ENCODE results near the gene ICAM1. TPM values are rescaled to one million over a fixed set of nuclear protein-coding genes. Genes with fewer than 3 reads are reported as not detected.

Gene ICAM1
- total RNA-seq, 1 donor from 2014 or later: 155 TPM

- no peak for TF ChIP-seq CTCF (IDR thresholded peaks at IDR 0.05; ENCODE audit: insufficient read depth, low read length, poor library complexity, severe bottlenecking)
- DNase-seq (ENCODE audit: low read depth): no peak
- Histone ChIP-seq H3K36me3 (ENCODE audit: control insufficient read depth, insufficient read depth, low read length) (no peaks in the 10 kb centered on the region), H3K4me3 (ENCODE audit: low read depth, low read length) (peak overlapping the region; percentile 14), H3K27me3 (ENCODE audit: control insufficient read depth, insufficient read depth, low read length) (peaks cover 74% of the 10 kb centered on the region)
Observed at GRCh38 chr19:10289167-10289835, 18.4 kb downstream of the ICAM1 start.

- TF ChIP-seq CTCF (IDR thresholded peaks at IDR 0.05; ENCODE audit: insufficient read depth, low read length, poor library complexity, severe bottlenecking): no peak
- DNase-seq (ENCODE audit: low read depth): no peak
- Histone ChIP-seq H3K27me3 (ENCODE audit: control insufficient read depth, insufficient read depth, low read length) (peaks cover 80% of the 10 kb centered on the region), H3K4me3 (ENCODE audit: low read depth, low read length) (peak within 1 kb of the TSS; percentile 14), H3K36me3 (ENCODE audit: control insufficient read depth, insufficient read depth, low read length) (no peaks in the 10 kb centered on the region)
Observed at GRCh38 chr19:10289836-10290356, 19.0 kb downstream of the ICAM1 start, which contains the start of gene ICAM5. Gene ICAM5 (plus strand): TSS chr19:10289952. CDS start chr19:10290044, 92 bp downstream.

GRCh38 chr19:10290357-10290875 is 19.5 kb downstream of the ICAM1 start:
- no peak for TF ChIP-seq CTCF (IDR thresholded peaks at IDR 0.05; ENCODE audit: insufficient read depth, low read length, poor library complexity, severe bottlenecking)
- Histone ChIP-seq H3K27me3 (ENCODE audit: control insufficient read depth, insufficient read depth, low read length) (peaks cover 86% of the 10 kb centered on the region), H3K4me3 (ENCODE audit: low read depth, low read length) (no peak overlapping the region)

GRCh38 chr19:10290876-10291553 is 20.1 kb downstream of the ICAM1 start:
- H3K27me3 ChIP-seq (ENCODE audit: control insufficient read depth, insufficient read depth, low read length): peaks cover 92% of the 10 kb centered on the region
- no peak for TF ChIP-seq CTCF (IDR thresholded peaks at IDR 0.05; ENCODE audit: insufficient read depth, low read length, poor library complexity, severe bottlenecking)
- no peak for DNase-seq (ENCODE audit: low read depth)
- H3K4me3 ChIP-seq (ENCODE audit: low read depth, low read length): peak overlapping the region; percentile 22
- H3K36me3 ChIP-seq (ENCODE audit: control insufficient read depth, insufficient read depth, low read length): no peaks in the 10 kb centered on the region

More at GRCh38 chr19:10290357-10290875, 19.5 kb downstream of the ICAM1 start:
- no peak for DNase-seq (ENCODE audit: low read depth)
- no peaks in the 10 kb centered on the region for H3K36me3 ChIP-seq (ENCODE audit: control insufficient read depth, insufficient read depth, low read length)

- H3K36me3 ChIP-seq (ENCODE audit: control insufficient read depth, insufficient read depth, low read length): no peaks in the 10 kb centered on the region
- TF ChIP-seq CTCF (IDR thresholded peaks at IDR 0.05; ENCODE audit: insufficient read depth, low read length, poor library complexity, severe bottlenecking): no peak
- H3K27me3 ChIP-seq (ENCODE audit: control insufficient read depth, insufficient read depth, low read length): peaks cover 97% of the 10 kb centered on the region
- no peak for DNase-seq (ENCODE audit: low read depth)
- peak overlapping the region; percentile 22 for H3K4me3 ChIP-seq (ENCODE audit: low read depth, low read length)
Observed at GRCh38 chr19:10291554-10292205, 20.8 kb downstream of the ICAM1 start.
